ENCODE measurements around the gene SLC39A11.

The SLC39A11 gene

DNA sequence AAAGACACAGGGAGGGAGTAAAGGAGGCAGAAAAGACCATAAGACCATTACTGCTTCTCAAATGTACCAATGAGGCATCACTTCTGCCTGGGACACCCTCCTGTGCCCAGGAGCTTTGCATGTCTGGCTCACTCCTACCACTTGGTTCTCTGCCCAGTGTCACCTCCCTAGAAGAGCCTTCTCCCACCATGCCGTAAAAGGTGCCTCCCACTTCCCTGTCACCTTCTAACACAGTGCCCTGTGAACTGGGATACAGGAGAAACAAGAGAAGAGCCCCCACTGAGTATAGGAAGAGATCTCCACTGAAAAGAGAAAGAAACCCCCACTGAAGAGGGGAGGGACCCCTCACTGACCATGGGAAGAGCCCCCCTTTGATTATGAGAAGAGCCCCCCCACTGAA lies 486.9 kb downstream of the SLC39A11 start:
- H3K4me3 ChIP-seq (ENCODE audit: low read depth, low read length): no peak overlapping the region
- TF ChIP-seq, protein P1, sequence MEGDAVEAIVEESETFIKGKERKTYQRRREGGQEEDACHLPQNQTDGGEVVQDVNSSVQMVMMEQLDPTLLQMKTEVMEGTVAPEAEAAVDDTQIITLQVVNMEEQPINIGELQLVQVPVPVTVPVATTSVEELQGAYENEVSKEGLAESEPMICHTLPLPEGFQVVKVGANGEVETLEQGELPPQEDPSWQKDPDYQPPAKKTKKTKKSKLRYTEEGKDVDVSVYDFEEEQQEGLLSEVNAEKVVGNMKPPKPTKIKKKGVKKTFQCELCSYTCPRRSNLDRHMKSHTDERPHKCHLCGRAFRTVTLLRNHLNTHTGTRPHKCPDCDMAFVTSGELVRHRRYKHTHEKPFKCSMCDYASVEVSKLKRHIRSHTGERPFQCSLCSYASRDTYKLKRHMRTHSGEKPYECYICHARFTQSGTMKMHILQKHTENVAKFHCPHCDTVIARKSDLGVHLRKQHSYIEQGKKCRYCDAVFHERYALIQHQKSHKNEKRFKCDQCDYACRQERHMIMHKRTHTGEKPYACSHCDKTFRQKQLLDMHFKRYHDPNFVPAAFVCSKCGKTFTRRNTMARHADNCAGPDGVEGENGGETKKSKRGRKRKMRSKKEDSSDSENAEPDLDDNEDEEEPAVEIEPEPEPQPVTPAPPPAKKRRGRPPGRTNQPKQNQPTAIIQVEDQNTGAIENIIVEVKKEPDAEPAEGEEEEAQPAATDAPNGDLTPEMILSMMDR (IDR thresholded peaks at IDR 0.05; ENCODE audit: low read depth, low read length): no peak
- in situ Hi-C loops (cut with HindIII; ENCODE audit: low sequenced_read_pairs): no loop called here
- no peak for DNase-seq (ENCODE audit: low read depth, low spot score)

- in situ Hi-C loops (cut with HindIII; ENCODE audit: low sequenced_read_pairs): no loop called here
- TF ChIP-seq, protein P1 (IDR thresholded peaks at IDR 0.05; ENCODE audit: low read depth, low read length): no peak
- H3K4me3 ChIP-seq (ENCODE audit: low read depth, low read length): no peak overlapping the region
- no peak for DNase-seq (ENCODE audit: low read depth, low spot score)
Measured at GRCh38 chr17:72604518-72604917, 488.0 kb downstream of the SLC39A11 start.

GRCh38 chr17:72603420-72604242 lies 488.9 kb downstream of the SLC39A11 start:
- no peak overlapping the region for H3K4me3 ChIP-seq (ENCODE audit: low read depth, low read length)
- in situ Hi-C loops (cut with HindIII; ENCODE audit: low sequenced_read_pairs): no loop called here
- TF ChIP-seq, protein P1 (IDR thresholded peaks at IDR 0.05; ENCODE audit: low read depth, low read length): no peak
- DNase-seq (ENCODE audit: low read depth, low spot score): peak; percentile 97

GRCh38 chr17:72602517-72603419 lies 489.7 kb downstream of the SLC39A11 start:
- TF ChIP-seq, protein P1 (IDR thresholded peaks at IDR 0.05; ENCODE audit: low read depth, low read length): peak; percentile 44
- peak; percentile 90 for DNase-seq (ENCODE audit: low read depth, low spot score)
- in situ Hi-C loops (cut with HindIII; ENCODE audit: low sequenced_read_pairs): no loop called here
- H3K4me3 ChIP-seq (ENCODE audit: low read depth, low read length): no peak overlapping the region

GRCh38 chr17:72600934-72601333 lies 491.6 kb downstream of the SLC39A11 start:
- TF ChIP-seq, protein P1 (IDR thresholded peaks at IDR 0.05; ENCODE audit: low read depth, low read length): no peak
- H3K4me3 ChIP-seq (ENCODE audit: low read depth, low read length): no peak overlapping the region
- in situ Hi-C loops (cut with HindIII; ENCODE audit: low sequenced_read_pairs): no loop called here
- peak; percentile 94 for DNase-seq (ENCODE audit: low read depth, low spot score)

- TF ChIP-seq, protein P1 (IDR thresholded peaks at IDR 0.05; ENCODE audit: low read depth, low read length): no peak
- in situ Hi-C loops (cut with HindIII; ENCODE audit: low sequenced_read_pairs): no loop called here
- H3K4me3 ChIP-seq (ENCODE audit: low read depth, low read length): no peak overlapping the region
- no peak for DNase-seq (ENCODE audit: low read depth, low spot score)
Measured at GRCh38 chr17:72599891-72600290, 492.6 kb downstream of the SLC39A11 start.

All from astrocyte of the spinal cord (primary cell).